Measurements from ENCODE around the gene KRT7. TPM values are rescaled to one million over a fixed set of nuclear protein-coding genes. Genes with fewer than 3 reads are reported as not detected.

Gene KRT7
- total RNA-seq, 1 donor from 2014 or later, result not detected

GRCh38 chr12:52274521-52275120, 41.6 kb downstream of the KRT7 start, which contains the start of gene KRT86:
Gene KRT86 (plus strand): TSS chr12:52274645. CDS start chr12:52301917, 27,272 bp downstream.
- no peak for DNase-seq (ENCODE audit: low spot score)
- H3K4me1 Mint-ChIP-seq (ENCODE audit: unreplicated experiment), result peaks cover 4% of the 10 kb centered on the region
- no peak within 1 kb of the TSS for H3K27ac Mint-ChIP-seq (ENCODE audit: unreplicated experiment)
- TF ChIP-seq CTCF (IDR thresholded peaks at IDR 0.05; ENCODE audit: unreplicated experiment), result no peak
- no peaks in the 10 kb centered on the region for H3K36me3 Mint-ChIP-seq (ENCODE audit: low read depth, unreplicated experiment)
- peaks cover 5% of the 10 kb centered on the region for H3K27me3 Mint-ChIP-seq (ENCODE audit: unreplicated experiment)
- H3K9me3 Mint-ChIP-seq (ENCODE audit: unreplicated experiment), result no peaks in the 10 kb centered on the region
- H3K4me3 Mint-ChIP-seq (ENCODE audit: unreplicated experiment), result no peak within 1 kb of the TSS

GRCh38 chr12:52275686-52276085, 42.6 kb downstream of the KRT7 start:
- H3K27ac Mint-ChIP-seq (ENCODE audit: unreplicated experiment), result no peak overlapping the region
- peaks cover 7% of the 10 kb centered on the region for H3K27me3 Mint-ChIP-seq (ENCODE audit: unreplicated experiment)
- H3K36me3 Mint-ChIP-seq (ENCODE audit: low read depth, unreplicated experiment), result no peaks in the 10 kb centered on the region
- no peak for DNase-seq (ENCODE audit: low spot score)
- TF ChIP-seq CTCF (IDR thresholded peaks at IDR 0.05; ENCODE audit: unreplicated experiment), result no peak
- no peak overlapping the region for H3K4me3 Mint-ChIP-seq (ENCODE audit: unreplicated experiment)
- peaks cover 4% of the 10 kb centered on the region for H3K4me1 Mint-ChIP-seq (ENCODE audit: unreplicated experiment)
- no peaks in the 10 kb centered on the region for H3K9me3 Mint-ChIP-seq (ENCODE audit: unreplicated experiment)

GRCh38 chr12:52277486-52278245, 44.6 kb downstream of the KRT7 start:
- Mint-ChIP-seq H3K4me1 (ENCODE audit: unreplicated experiment) (peaks cover 4% of the 10 kb centered on the region), H3K27ac (ENCODE audit: unreplicated experiment) (no peak overlapping the region), H3K36me3 (ENCODE audit: low read depth, unreplicated experiment) (no peaks in the 10 kb centered on the region), H3K27me3 (ENCODE audit: unreplicated experiment) (peaks cover 7% of the 10 kb centered on the region), H3K9me3 (ENCODE audit: unreplicated experiment) (no peaks in the 10 kb centered on the region), H3K4me3 (ENCODE audit: unreplicated experiment) (no peak overlapping the region)
- no peak for DNase-seq (ENCODE audit: low spot score)
- no peak for TF ChIP-seq CTCF (IDR thresholded peaks at IDR 0.05; ENCODE audit: unreplicated experiment)

GRCh38 chr12:52278575-52279421, 45.8 kb downstream of the KRT7 start:
- Mint-ChIP-seq H3K4me3 (ENCODE audit: unreplicated experiment) (no peak overlapping the region), H3K4me1 (ENCODE audit: unreplicated experiment) (peaks cover 4% of the 10 kb centered on the region), H3K9me3 (ENCODE audit: unreplicated experiment) (no peaks in the 10 kb centered on the region), H3K27me3 (ENCODE audit: unreplicated experiment) (peaks cover 7% of the 10 kb centered on the region), H3K36me3 (ENCODE audit: low read depth, unreplicated experiment) (no peaks in the 10 kb centered on the region), H3K27ac (ENCODE audit: unreplicated experiment) (no peak overlapping the region)
- DNase-seq (ENCODE audit: low spot score), result peak; percentile 93
- TF ChIP-seq CTCF (IDR thresholded peaks at IDR 0.05; ENCODE audit: unreplicated experiment), result peak; percentile 84

Data from endothelial cell (in vitro differentiated cells).